Upper lobe of left lung (tissue), 6 donors: ENCODE measurements around the gene AGPAT4. TPM values are rescaled to one million over a fixed set of nuclear protein-coding genes. Genes with fewer than 3 reads are reported as not detected.

Experiments used
- ATAC-seq, 2 donors: fragments of 200-7000 bp; cut with Tn5 transposase; one replicate each; pipeline ENCODE4 v1.9.1; 2022; ENCODE audit warnings: mild to moderate bottlenecking in 2 of 2, moderate library complexity in 2 of 2; ENCODE audit not compliant: low FRiP score in 2 of 2
- DNase-seq, 2 donors: peaks; one replicate each; pipeline ENCODE4 v3.0.0-alpha.2; 2019 to 2020
- H3K27ac ChIP-seq, 4 donors: fragments of 200-600 bp; sonication (generic); one replicate each; pipeline ENCODE4 v1.5.1; 2016 to 2019
- H3K27me3 ChIP-seq, 4 donors: fragments of 200-600 bp; sonication (generic); one replicate each; pipeline ENCODE4 v1.5.1; 2017 to 2019
- H3K36me3 ChIP-seq, 4 donors: fragments of 200-600 bp; sonication (generic); one replicate each; pipeline ENCODE4 v1.5.1; 2016 to 2019
- H3K4me1 ChIP-seq, 4 donors: fragments of 200-600 bp; sonication (generic); one replicate each; pipeline ENCODE4 v1.5.1; 2018 to 2019
- H3K4me3 ChIP-seq, 4 donors: fragments of 200-600 bp; sonication (generic); one replicate each; pipeline ENCODE4 v1.5.1; 2017 to 2019; ENCODE audit warnings: mild to moderate bottlenecking in 2 of 4, moderate library complexity in 1 of 4
- H3K9me3 ChIP-seq, 4 donors: fragments of 200-600 bp; sonication (generic); one replicate each; pipeline ENCODE4 v1.5.1; 2018 to 2019
- EP300 ChIP-seq, 4 donors: sonication (generic); formaldehyde crosslinking; IDR thresholded peaks; one replicate each; pipeline ENCODE4 v1.5.1; 2017; ENCODE audit warnings: antibody characterized with exemption in 4 of 4, control low read depth in 2 of 4
- POLR2A ChIP-seq, 4 donors: fragments of 450-650 bp; IDR thresholded peaks; one replicate each; pipeline ENCODE4 v1.5.1; 2016 to 2017; ENCODE audit warnings: antibody characterized with exemption in 4 of 4, mild to moderate bottlenecking in 2 of 4
- POLR2AphosphoS5 ChIP-seq, 2 donors: sonication (generic); formaldehyde crosslinking; IDR thresholded peaks; one replicate each; pipeline ENCODE4 v1.5.1; 2017; ENCODE audit warnings: antibody characterized with exemption in 2 of 2
- WGBS, 2 donors: methylation state at CpG; one replicate each; pipeline ENCODE4 v1.1.5; 2017 to 2018; 5-methylcytosine and 5-hydroxymethylcytosine counted together
- total RNA-seq, 6 donors: library from RNA; depleted of rRNA in 4 of 6; stranded (reverse); fragments of >200 nt in 4 of 6; gene quantifications; one replicate each; pipeline versions ENCODE4 v1.1.0 to v1.2.1, GENCODE V29; 2016 to 2021
- TF ChIP-seq, protein P1 (sequence below), 6 experiments: fragments of 450-650 bp in 4 of 6; fragments of 200-600 bp in 2 of 6; sonication (generic) in 2 of 6; IDR thresholded peaks; one replicate each; pipeline ENCODE4 v1.5.1; 2016 to 2019; ENCODE audit warnings: antibody characterized with exemption in 6 of 6
- donor health status: DM: no; HTN: no; CAD: no; lungs with moderate emphysema.
- donor health status: DM: no; HTN: yes; CAD: no; lungs with severe emphysema.

Gene AGPAT4
- total RNA-seq, 6 donors from 2014 or later = 7.0 to 26.3 (median 14.4) TPM

- ATAC-seq = no peak
- Histone ChIP-seq H3K4me3 (no peak overlapping the region), H3K9me3 (no peaks in the 10 kb centered on the region), H3K27ac (no peak overlapping the region), H3K36me3 (peaks cover 5 to 32% (median 13%) of the 10 kb centered on the region in 4 donors), H3K27me3 (no peaks in the 10 kb centered on the region), H3K4me1 (no peaks in the 10 kb centered on the region)
- DNase-seq = no peak
- TF ChIP-seq, protein P1, sequence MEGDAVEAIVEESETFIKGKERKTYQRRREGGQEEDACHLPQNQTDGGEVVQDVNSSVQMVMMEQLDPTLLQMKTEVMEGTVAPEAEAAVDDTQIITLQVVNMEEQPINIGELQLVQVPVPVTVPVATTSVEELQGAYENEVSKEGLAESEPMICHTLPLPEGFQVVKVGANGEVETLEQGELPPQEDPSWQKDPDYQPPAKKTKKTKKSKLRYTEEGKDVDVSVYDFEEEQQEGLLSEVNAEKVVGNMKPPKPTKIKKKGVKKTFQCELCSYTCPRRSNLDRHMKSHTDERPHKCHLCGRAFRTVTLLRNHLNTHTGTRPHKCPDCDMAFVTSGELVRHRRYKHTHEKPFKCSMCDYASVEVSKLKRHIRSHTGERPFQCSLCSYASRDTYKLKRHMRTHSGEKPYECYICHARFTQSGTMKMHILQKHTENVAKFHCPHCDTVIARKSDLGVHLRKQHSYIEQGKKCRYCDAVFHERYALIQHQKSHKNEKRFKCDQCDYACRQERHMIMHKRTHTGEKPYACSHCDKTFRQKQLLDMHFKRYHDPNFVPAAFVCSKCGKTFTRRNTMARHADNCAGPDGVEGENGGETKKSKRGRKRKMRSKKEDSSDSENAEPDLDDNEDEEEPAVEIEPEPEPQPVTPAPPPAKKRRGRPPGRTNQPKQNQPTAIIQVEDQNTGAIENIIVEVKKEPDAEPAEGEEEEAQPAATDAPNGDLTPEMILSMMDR (IDR thresholded peaks at IDR 0.05) = no peak
- no peak for TF ChIP-seq POLR2A (IDR thresholded peaks at IDR 0.05)
- TF ChIP-seq POLR2AphosphoS5 (IDR thresholded peaks at IDR 0.05) = no peak
- no peak for TF ChIP-seq EP300 (IDR thresholded peaks at IDR 0.05)
- 92 to 94% methylated on average over 11 of the region's 11 CpGs for WGBS, 2 donors
Measured at GRCh38 chr6:161166176-161166575, 107.7 kb downstream of the AGPAT4 start.

- Histone ChIP-seq H3K36me3 (peaks cover 5 to 32% (median 13%) of the 10 kb centered on the region in 4 donors), H3K27ac (no peak overlapping the region), H3K9me3 (no peaks in the 10 kb centered on the region), H3K4me3 (no peak overlapping the region), H3K27me3 (no peaks in the 10 kb centered on the region), H3K4me1 (no peaks in the 10 kb centered on the region)
- TF ChIP-seq EP300 (IDR thresholded peaks at IDR 0.05) (no peak), POLR2AphosphoS5 (IDR thresholded peaks at IDR 0.05) (no peak)
- DNase-seq (no peak), ATAC-seq (no peak)
- 99% methylated on average over 7 to 9 of the region's 9 CpGs for WGBS, 2 donors
Measured at GRCh38 chr6:161164182-161164625, 109.7 kb downstream of the AGPAT4 start.

- H3K27ac ChIP-seq = no peak overlapping the region
- no peaks in the 10 kb centered on the region for H3K27me3 ChIP-seq
- no peaks in the 10 kb centered on the region for H3K4me1 ChIP-seq
- DNase-seq (no peak), ATAC-seq (no peak)
- WGBS, 2 donors = 94% methylated on average over 12 to 13 of the region's 13 CpGs
- peaks cover 5 to 32% (median 13%) of the 10 kb centered on the region in 4 donors for H3K36me3 ChIP-seq
- H3K9me3 ChIP-seq = no peaks in the 10 kb centered on the region
- TF ChIP-seq, protein P1 (IDR thresholded peaks at IDR 0.05) = no peak
- no peak for TF ChIP-seq EP300 (IDR thresholded peaks at IDR 0.05)
- TF ChIP-seq POLR2A (IDR thresholded peaks at IDR 0.05) = no peak
- no peak for TF ChIP-seq POLR2AphosphoS5 (IDR thresholded peaks at IDR 0.05)
- no peak overlapping the region for H3K4me3 ChIP-seq
Measured at GRCh38 chr6:161163466-161164181, 110.2 kb downstream of the AGPAT4 start.

- Histone ChIP-seq H3K27ac (no peak overlapping the region), H3K27me3 (no peaks in the 10 kb centered on the region), H3K4me3 (no peak overlapping the region), H3K4me1 (no peaks in the 10 kb centered on the region), H3K9me3 (no peaks in the 10 kb centered on the region), H3K36me3 (peaks cover 5 to 32% (median 13%) of the 10 kb centered on the region in 4 donors)
- ATAC-seq = no peak
- TF ChIP-seq POLR2AphosphoS5 (IDR thresholded peaks at IDR 0.05) (no peak), POLR2A (IDR thresholded peaks at IDR 0.05) (no peak), EP300 (IDR thresholded peaks at IDR 0.05) (no peak)
- TF ChIP-seq, protein P1 (IDR thresholded peaks at IDR 0.05) = no peak
- 88 to 95% methylated on average over 9 of the region's 9 CpGs for WGBS, 2 donors
- no peak for DNase-seq
Measured at GRCh38 chr6:161162722-161163121, 111.1 kb downstream of the AGPAT4 start.

DNA sequence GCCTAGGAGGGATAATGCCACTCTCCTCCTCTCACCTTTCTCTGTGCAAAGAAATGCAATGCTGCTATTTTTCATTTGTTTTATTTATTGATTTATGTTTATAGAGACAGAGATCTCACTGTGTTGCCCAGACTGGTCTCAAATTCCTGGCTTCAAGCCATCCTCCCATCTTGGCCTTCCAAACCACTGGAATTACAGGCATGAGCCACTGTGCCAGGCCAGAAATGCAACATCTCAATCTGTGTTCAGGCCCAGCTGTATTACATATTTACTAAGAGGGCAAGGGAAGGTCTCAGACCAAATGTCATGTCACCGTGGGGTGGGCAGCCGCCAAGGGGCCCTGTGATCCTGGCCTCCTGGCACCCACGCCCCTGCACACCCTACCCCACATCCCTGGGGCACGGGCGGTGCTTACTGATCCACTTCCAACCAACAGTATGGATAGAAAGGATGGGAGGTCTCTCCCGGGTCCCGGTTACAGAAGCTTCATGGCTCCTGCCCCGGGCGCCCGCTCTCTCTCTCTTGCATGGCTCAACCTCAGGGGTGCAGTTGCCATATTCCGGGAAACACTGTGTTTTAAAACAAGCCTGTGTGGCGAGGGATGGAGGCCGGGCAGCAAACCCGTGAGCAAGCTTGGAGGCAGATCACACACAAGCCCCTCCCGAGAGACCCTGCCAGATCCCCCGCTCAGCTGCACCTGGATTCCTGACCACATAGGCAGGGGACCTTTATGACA is 111.8 kb downstream of the AGPAT4 start:
- H3K27ac ChIP-seq = no peak overlapping the region
- H3K9me3 ChIP-seq = no peaks in the 10 kb centered on the region
- no peak overlapping the region for H3K4me3 ChIP-seq
- peaks cover 5 to 32% (median 13%) of the 10 kb centered on the region in 4 donors for H3K36me3 ChIP-seq
- 94 to 98% methylated on average over 9 to 16 of the region's 16 CpGs for WGBS, 2 donors
- DNase-seq = no peak
- H3K27me3 ChIP-seq = no peaks in the 10 kb centered on the region
- TF ChIP-seq EP300 (IDR thresholded peaks at IDR 0.05) = no peak
- TF ChIP-seq, protein P1 (IDR thresholded peaks at IDR 0.05) = no peak
- TF ChIP-seq POLR2A (IDR thresholded peaks at IDR 0.05) = no peak
- TF ChIP-seq POLR2AphosphoS5 (IDR thresholded peaks at IDR 0.05) = no peak
- no peaks in the 10 kb centered on the region for H3K4me1 ChIP-seq
- no peak for ATAC-seq
